ENCODE measurements around the gene ENO1.
A peak's percentile ranks its signal among the peaks of the same experiment; 100 is the strongest.
"Not testable (repeated sequence)": the region's sequence is repeated elsewhere in the genome, so short reads cannot be mapped to it uniquely, and the experiment has no call there.

The ENO1 gene

DNA sequence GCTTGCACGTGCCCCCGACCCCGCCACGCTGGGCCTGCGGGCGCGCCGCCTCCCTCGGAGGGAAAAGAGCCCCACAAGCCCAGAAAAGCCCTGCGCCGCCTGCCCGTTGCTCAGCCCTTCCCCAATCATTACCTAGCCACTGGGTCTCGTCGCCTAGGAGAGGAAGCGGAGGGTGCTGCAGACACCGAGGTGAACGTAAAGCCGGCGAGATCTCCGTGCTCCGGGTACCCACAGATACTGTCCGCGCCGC, at the start of gene ENO1:
TSS of gene ENO1 (minus strand) at position 239 of the 250 bp plus-strand sequence. CDS start 3,778 bp downstream, outside the sequence.
- no peak for DNase-seq

GRCh38 chr1:8926707-8927694, 48.5 kb upstream of the ENO1 start:
- peak; percentile 25 for DNase-seq

DNA sequence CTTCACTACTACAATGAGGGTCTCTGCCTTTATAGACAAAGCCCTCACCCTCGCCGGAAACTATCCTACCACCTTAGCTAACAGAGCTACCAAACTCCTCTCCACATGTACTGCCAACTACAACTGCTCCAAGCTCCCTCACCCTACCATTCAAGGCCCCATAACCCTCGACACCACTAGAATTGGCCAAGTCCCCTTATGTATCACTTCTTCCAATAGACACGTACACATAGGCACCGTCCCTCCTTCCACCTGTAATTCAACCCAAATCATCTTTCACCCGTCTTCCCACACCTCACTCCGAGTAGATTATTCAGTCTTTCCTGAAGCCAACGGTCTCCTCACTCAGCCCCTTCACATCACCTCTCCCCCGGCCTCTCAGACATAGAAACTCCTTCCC, 47.5 kb upstream of the ENO1 start:
- no peak for DNase-seq

GRCh38 chr1:8925406-8925805, 46.9 kb upstream of the ENO1 start:
- no peak for DNase-seq

DNA sequence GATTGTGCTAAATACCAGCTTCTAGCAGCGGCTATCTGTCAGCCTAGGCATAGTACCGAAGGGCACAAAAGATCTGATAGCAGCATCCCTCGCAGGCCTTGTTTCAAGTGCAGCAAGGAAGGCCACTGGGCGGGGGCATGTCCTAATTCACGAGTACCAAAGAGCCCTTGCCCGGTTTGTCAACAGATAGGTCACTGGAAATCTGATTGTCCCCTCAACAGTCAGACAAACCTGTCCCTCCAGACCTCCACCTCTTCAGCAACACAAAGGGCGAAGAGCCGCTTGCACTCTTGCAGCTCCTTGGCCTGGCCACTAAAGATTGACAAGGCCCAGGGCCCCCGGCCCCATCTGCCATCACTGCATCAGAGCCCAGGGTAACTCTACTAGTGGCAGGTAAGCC, 44.5 kb upstream of the ENO1 start:
- no peak for DNase-seq

- DNase-seq = not testable (repeated sequence)
Observed at GRCh38 chr1:8917536-8917935, 39.0 kb upstream of the ENO1 start.

DNA sequence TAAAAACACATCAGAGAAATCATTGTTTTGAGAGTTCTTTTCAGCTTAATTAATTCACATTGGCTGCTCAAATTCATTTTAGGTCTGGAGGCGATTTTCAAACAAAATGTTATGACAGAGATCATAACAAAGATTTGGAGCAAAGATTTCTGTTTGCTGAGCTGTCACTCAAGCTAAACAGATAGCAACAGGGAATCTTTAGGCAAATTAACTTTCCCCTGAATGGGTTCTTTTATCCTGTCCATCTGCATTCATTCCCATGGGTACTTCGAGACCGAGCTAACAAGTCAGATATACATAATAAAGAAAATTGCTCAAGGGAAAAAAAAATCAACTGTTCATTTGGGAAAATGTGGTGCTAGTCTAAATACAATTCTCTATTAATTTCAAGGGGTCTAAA, 37.0 kb upstream of the ENO1 start:
- DNase-seq = no peak

- DNase-seq = no peak
Observed at GRCh38 chr1:8914466-8914865, 36.0 kb upstream of the ENO1 start.

DNA sequence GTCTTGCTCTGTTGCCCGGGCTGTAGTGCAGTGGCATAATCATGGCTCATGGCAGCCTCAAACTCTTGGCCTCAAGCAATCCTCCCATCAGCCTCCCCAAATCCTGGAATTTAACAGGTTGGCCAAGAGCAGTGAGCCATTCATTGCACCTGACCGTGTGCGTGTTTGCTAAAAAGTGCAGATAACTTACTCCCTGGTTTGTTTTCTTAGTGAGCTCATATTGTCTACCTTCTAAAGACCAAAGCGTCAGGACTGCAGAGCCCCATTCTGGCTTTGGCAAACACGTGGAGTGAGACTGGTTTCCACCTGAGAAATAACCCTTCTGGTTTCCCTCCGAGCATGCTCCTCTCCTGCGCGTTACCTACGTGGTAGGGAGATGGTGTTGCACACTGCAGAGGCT, 35.0 kb upstream of the ENO1 start:
- DNase-seq = no peak

DNA sequence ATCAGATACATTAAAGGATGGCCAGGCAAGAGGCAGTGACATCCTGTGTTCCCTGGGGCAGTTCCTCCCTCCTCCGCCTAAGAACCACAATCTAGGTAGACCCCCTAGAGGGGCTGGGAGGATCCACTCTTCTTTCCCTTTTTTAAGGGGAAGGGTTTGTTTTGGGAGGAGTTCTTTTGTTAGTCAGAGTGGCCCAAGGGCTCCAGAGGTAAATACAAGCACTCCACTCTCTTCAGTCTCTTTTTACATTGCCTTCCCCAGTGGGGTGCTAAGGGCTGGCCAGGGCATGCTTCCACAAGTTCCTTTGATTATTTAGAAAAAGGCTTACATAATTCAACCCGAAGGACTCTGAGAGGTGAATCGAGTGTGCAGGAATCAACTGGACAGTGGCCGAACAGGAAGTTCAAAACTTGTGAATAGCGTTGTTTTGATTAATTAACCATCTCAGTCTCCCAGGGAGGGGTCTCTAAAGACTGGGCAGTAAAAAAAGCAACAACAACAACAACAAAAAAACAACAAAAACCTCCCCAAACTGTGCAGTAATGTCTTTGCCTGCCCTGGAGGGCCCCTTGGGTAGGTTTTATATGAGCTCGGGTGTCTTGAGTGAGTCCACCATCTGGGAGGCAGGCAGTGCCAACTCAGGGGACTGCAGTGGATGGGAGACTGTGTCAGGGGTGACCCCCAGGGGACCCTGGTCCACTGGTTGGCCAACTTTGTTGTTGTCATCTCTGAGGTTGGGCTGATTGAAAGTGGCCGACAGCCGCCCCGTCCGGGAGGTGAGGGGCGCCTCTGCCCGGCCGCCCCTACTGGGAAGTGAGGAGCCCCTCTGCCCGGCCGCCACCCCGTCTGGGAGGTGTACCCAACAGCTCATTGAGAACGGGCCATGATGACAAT, 33.2 kb upstream of the ENO1 start:
- DNase-seq = no peak

DNA sequence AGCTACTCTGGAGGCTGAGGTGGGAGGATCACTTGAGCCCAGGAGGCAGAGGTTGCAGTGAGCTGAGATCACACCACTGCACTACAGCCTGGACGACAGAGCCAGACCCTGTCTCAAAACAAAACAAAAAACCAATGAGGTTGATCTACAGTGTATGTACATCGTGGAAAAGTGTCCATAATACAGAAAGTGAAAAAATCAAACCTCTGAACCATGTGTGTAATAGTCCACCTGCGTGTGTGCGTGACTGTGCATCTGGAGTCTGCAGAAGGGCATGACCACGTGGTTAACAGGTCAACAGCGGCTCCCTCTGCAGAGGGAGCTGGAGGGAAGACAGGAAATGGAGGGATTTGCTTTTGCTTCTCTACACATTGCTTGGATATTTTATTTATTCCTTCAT, 32.4 kb upstream of the ENO1 start:
- no peak for DNase-seq

DNA sequence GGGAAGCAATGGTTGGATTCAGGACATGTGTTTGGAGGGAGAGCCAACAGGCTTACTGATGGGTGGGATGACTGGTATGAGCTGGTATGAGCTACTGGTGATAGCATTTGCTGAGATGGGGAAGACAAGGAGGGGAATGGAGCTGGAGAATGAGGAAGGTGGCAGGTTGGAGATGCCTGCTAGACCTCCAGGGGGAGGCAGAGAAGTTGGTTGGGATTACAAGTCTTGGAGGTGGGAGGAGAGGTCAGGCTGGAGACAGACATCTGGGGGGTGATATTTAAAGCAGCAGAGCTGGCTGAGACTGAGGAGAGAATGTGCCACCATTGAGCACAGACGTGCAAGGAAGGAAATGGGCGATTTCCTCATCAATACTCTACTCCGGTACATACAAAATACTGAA, 31.8 kb upstream of the ENO1 start:
- DNase-seq = no peak

DNA sequence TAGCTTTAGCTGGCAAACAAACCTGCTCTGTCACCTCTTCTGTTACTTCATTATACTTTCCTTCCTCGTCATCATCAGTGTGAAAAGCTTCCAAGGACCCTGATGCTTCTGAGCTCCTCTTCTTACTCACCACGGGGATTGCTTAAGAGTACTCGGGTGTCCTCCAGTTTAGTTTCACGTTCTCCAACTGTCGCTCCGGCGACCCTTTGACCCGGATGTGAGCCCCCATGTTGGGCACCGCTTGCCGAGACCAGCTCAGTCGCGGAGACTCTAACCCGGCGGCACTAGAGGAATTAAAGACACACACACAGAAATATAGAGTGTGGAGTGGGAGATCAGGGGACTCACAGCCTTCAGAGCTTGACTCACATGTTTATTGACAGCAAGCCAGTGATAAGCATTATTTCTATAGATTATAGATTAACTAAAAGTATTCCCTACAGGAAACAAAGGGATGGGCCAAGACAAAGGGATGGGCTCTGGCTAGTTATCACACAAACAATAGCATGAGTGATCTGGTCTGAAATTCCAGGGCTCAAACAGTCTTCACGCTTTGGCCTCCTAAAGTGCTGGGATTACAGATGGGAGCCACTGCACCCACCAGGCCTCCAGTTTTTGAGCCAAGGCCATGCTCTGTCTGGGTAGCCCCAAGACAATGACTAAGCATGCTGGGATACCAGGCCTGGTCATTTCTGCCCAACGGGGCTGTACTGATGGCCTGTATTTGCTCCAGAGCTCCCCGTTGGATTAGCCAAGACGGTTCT, 30.1 kb upstream of the ENO1 start:
- no peak for DNase-seq

GRCh38 chr1:8905582-8906191, 27.2 kb upstream of the ENO1 start:
- no peak for DNase-seq

GRCh38 chr1:8903908-8904650, 25.6 kb upstream of the ENO1 start:
- DNase-seq = no peak

DNA sequence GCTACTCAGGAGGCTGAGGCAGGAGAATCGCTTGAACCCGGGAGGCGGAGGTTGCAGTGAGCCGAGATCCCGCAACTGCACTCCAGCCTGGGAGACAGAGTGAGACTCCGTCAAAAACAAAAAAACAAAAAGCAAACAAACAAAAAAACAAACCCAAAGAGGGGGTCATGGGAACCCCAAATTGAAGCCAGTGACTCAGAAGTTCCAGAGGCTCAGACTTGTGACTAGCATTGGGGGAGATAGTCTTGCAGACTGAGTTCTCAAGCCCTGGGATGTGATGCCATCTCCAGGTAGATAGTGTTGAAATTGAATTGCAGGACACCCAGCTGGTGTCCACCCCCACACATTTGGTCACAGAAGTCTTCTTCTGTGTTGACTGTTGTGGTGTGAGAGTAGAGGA, 24.9 kb upstream of the ENO1 start:
- peak; percentile 29 for DNase-seq

DNA sequence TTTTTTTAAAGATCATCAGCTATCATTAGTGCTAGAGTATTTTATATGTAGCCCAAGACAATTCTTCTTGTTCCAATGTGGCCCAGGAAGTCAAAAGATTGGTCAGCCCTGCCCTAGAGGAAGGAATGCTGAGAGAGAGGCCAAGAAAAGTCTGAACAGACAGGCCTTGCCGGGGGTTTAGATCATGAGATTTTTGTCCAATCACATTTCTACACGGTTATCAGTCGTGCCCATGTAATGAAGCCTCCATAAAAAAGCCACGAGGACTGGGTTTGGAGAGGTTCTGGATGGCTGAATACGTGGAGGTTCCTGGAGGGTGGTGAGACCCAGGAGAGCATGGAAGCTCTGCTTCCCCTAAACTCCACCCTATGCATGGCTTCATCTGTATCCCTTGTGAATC, 24.3 kb upstream of the ENO1 start:
- DNase-seq = no peak

GRCh38 chr1:8900684-8901083, 22.2 kb upstream of the ENO1 start:
- not testable (repeated sequence) for DNase-seq

- no peak for DNase-seq
Observed at GRCh38 chr1:8899046-8899445, 20.6 kb upstream of the ENO1 start.

GRCh38 chr1:8898418-8898817, 19.9 kb upstream of the ENO1 start:
- DNase-seq = not testable (repeated sequence)

DNA sequence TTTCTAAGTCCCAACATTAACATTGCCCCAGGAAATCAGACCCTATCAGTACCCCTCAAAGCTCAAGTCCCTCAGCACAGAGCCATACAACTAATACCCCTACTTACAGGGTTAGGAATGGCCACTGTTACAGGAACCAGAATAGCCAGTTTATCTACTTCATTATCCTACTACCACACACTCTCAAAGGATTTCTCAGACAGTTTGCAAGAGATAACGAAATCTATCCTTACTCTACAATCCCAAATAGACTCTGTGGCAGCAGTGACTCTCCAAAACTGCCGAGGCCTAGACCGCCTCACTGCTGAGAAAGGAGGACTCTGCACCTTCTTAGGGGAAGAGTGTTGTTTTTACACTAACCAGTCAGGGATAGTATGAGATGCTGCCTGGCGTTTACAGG, 19.0 kb upstream of the ENO1 start:
- DNase-seq = not testable (repeated sequence)

DNA sequence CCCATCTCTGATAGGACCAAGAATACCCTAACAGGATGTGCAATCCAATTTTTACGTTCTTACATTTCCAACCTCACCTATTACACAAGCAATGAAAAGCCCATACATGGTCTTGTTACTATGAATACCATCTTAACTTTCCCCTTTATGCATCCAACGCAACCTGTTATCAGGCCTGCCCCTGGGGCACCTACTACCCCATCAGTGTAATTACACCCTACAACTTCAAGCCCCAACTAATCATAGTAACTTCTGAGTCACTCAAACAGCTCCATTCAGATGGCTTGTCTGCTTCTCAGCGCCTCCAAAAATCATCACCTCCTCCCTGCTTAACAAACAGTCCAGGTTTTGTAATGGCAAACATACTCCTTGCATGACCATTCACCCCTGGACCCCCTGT, 18.3 kb upstream of the ENO1 start:
- DNase-seq = not testable (repeated sequence)

Measured in activated CD8-positive, alpha-beta memory T cell treated with anti-CD3 and anti-CD28 coated beads, Interleukin-2, amount 50 U/mL, for 4 hours (primary cell).